T-helper 2 cell (primary cell): ENCODE results near the gene LPAR1.
A peak's percentile ranks its signal among the peaks of the same experiment; 100 is the strongest.

Source experiments
- DNase-seq, 5 experiments: peaks; one replicate each; pipeline versions ENCODE4 v3.0.0 to v3.0.0-alpha.2; 2012 to 2022

LPAR1 gene

GRCh38 chr9:110912419-110913291 lies 125.6 kb downstream of the LPAR1 start:
- DNase-seq, result no peak

GRCh38 chr9:110911659-110912418 lies 126.4 kb downstream of the LPAR1 start:
- no peak for DNase-seq

- DNase-seq, result no peak
These were observed 129.4 kb downstream of the LPAR1 start for GRCh38 chr9:110908894-110909293.

- DNase-seq, result no peak
These were observed 137.4 kb downstream of the LPAR1 start for GRCh38 chr9:110900917-110901316.

GRCh38 chr9:110900456-110900855 lies 137.8 kb downstream of the LPAR1 start:
- no peak for DNase-seq

- DNase-seq, result no peak
These were observed 139.4 kb downstream of the LPAR1 start for GRCh38 chr9:110898866-110899265.

GRCh38 chr9:110898358-110898757 lies 139.9 kb downstream of the LPAR1 start:
- DNase-seq, result no peak

GRCh38 chr9:110897943-110898342 lies 140.3 kb downstream of the LPAR1 start:
- no peak for DNase-seq

GRCh38 chr9:110895147-110895905 lies 142.9 kb downstream of the LPAR1 start:
- DNase-seq, result no peak

- DNase-seq, result no peak
These were observed 143.5 kb downstream of the LPAR1 start for GRCh38 chr9:110894731-110895130.

GRCh38 chr9:110892689-110893088 lies 145.6 kb downstream of the LPAR1 start:
- no peak for DNase-seq

- no peak for DNase-seq
These were observed 146.5 kb downstream of the LPAR1 start for GRCh38 chr9:110891760-110892159.

- no peak for DNase-seq
These were observed 147.9 kb downstream of the LPAR1 start for GRCh38 chr9:110890416-110890815.

- DNase-seq, result no peak
These were observed 151.0 kb downstream of the LPAR1 start for GRCh38 chr9:110887276-110887675.

GRCh38 chr9:110886832-110887231 lies 151.4 kb downstream of the LPAR1 start:
- DNase-seq, result no peak

- no peak for DNase-seq
These were observed 158.1 kb downstream of the LPAR1 start for GRCh38 chr9:110880189-110880588.

GRCh38 chr9:110877374-110877773 lies 160.9 kb downstream of the LPAR1 start:
- DNase-seq, result no peak

- no peak for DNase-seq
These were observed 161.3 kb downstream of the LPAR1 start for GRCh38 chr9:110876929-110877328.

GRCh38 chr9:110874963-110875674 lies 163.2 kb downstream of the LPAR1 start:
- DNase-seq, result peak in 1 of 5 experiments; percentile 15

- DNase-seq, result no peak
These were observed 165.3 kb downstream of the LPAR1 start for GRCh38 chr9:110872920-110873319.

- no peak for DNase-seq
These were observed 166.5 kb downstream of the LPAR1 start for GRCh38 chr9:110871736-110872135.

GRCh38 chr9:110869931-110870330 lies 168.3 kb downstream of the LPAR1 start:
- DNase-seq, result peak in 1 of 5 experiments; percentile 63
